A549 (cell line): ENCODE results near the gene SERPINI1. TPM values are rescaled to one million over a fixed set of nuclear protein-coding genes. Genes with fewer than 3 reads are reported as not detected.

Experiments
- ATAC-seq, 2 experiments: fragments of 200-7000 bp in 1 of 2; fragments of >200 bp in 1 of 2; cut with Nextera tagmentation in 1 of 2; cut with Tn5 transposase in 1 of 2; 3 replicates each; pipeline versions ENCODE4 v1.8.0 to v1.9.1; 2018 to 2020; ENCODE audit warnings: mild to moderate bottlenecking in 1 of 2, moderate library complexity in 1 of 2
- CTCF ChIA-PET: fragments of 300-600 bp; sonication (Branson Sonifier 250); formaldehyde crosslinking; extraction: SDS; loops from one replicate; lab custom pipeline; 2021; ENCODE audit warnings: antibody characterized with exemption, inconsistent platforms; lab: Yijun Ruan, JAX
- POLR2A ChIA-PET: fragments of 350-600 bp; formaldehyde crosslinking; extraction: SDS; loops from one replicate; lab custom pipeline; 2021; ENCODE audit warnings: antibody characterized with exemption, inconsistent platforms; lab: Yijun Ruan, JAX
- DNase-seq, 2 experiments: peaks; one replicate each; pipeline versions ENCODE4 v3.0.0 to v3.0.0-alpha.2; 2011 to 2016; ENCODE audit warnings: low read depth in 1 of 2, low spot score in 1 of 2
- FAIRE-seq: peaks from 2 replicates; lab custom pipeline; 2011; peaks lifted over from hg19 to GRCh38; lab: Jason Lieb, UNC
- H3K27ac ChIP-seq, 2 experiments: fragments of >200 bp; sonication (Bioruptor Twin); formaldehyde crosslinking; 3 replicates each; pipeline ENCODE4 v1.5.1; 2016 to 2017
- H3K4me1 ChIP-seq: fragments of >200 bp; sonication (Bioruptor Twin); formaldehyde crosslinking; 3 replicates; pipeline ENCODE4 v1.6.1; 2016
- H3K4me2 ChIP-seq: fragments of >200 bp; sonication (Bioruptor Twin); formaldehyde crosslinking; 3 replicates; pipeline ENCODE4 v1.6.1; 2016
- H3K4me3 ChIP-seq: fragments of >200 bp; sonication (Bioruptor Twin); formaldehyde crosslinking; 3 replicates; pipeline ENCODE4 v1.5.1; 2016
- H3K9me3 ChIP-seq: fragments of >200 bp; sonication (Bioruptor Twin); formaldehyde crosslinking; 3 replicates; pipeline ENCODE4 v1.6.1; 2016
- ATOH8 ChIP-seq: fragments of 250-450 bp; sonication (Bioruptor Pico); IDR thresholded peaks from 2 replicates; pipeline ENCODE4 v1.5.0; 2020; ENCODE audit warnings: low read depth, mild to moderate bottlenecking, moderate library complexity
- CBX2 ChIP-seq: fragments of 200-600 bp; sonication (generic); IDR thresholded peaks from 2 replicates; pipeline ENCODE4 v1.6.1; 2016; ENCODE audit warnings: low read depth, mild to moderate bottlenecking, borderline replicate concordance
- CHD4 ChIP-seq: fragments of 200-600 bp; sonication (generic); IDR thresholded peaks from 2 replicates; pipeline ENCODE4 v1.6.1; 2016; ENCODE audit warnings: antibody characterized with exemption, mild to moderate bottlenecking, borderline replicate concordance
- CTCF ChIP-seq: fragments of >200 bp; sonication (Bioruptor Twin); formaldehyde crosslinking; IDR thresholded peaks from 3 replicates; pipeline ENCODE4 v1.5.1; 2016
- EHF ChIP-seq: fragments of 250-450 bp; sonication (Bioruptor Pico); IDR thresholded peaks from 2 replicates; pipeline ENCODE4 v1.5.0; 2020; ENCODE audit warnings: mild to moderate bottlenecking
- ELK1 ChIP-seq: fragments of 150-350 bp; IDR thresholded peaks from 2 replicates; pipeline ENCODE4 v1.6.1; 2014; ENCODE audit warnings: low read depth, mild to moderate bottlenecking, low read length
- ESRRA ChIP-seq: fragments of 150-350 bp; IDR thresholded peaks from 2 replicates; pipeline ENCODE4 v1.6.1; 2014; ENCODE audit warnings: mild to moderate bottlenecking, low read length, borderline replicate concordance
- FOSL2 ChIP-seq, 2 experiments: fragments of 450-650 bp in 1 of 2; fragments of >200 bp in 1 of 2; sonication (Bioruptor Twin) in 1 of 2; formaldehyde crosslinking; IDR thresholded peaks; 2 replicates each; pipeline versions ENCODE4 v1.5.0 to v1.6.1; 2016 to 2020; ENCODE audit warnings: mild to moderate bottlenecking in 1 of 2, moderate library complexity in 1 of 2
- HES2 ChIP-seq: fragments of >200 bp; sonication (Bioruptor Twin); formaldehyde crosslinking; IDR thresholded peaks from 2 replicates; pipeline ENCODE4 v1.6.1; 2016
- HEYL ChIP-seq: fragments of 250-450 bp; sonication (Bioruptor Pico); IDR thresholded peaks from 2 replicates; pipeline ENCODE4 v1.8.0; 2021; ENCODE audit warnings: mild to moderate bottlenecking, moderate library complexity
- HOXB5 ChIP-seq: fragments of 250-450 bp; sonication (Bioruptor Pico); IDR thresholded peaks from 2 replicates; pipeline ENCODE4 v1.5.0; 2020; ENCODE audit warnings: mild to moderate bottlenecking, moderate library complexity
- JUN ChIP-seq, 2 experiments: fragments of >200 bp; sonication (Bioruptor Twin); formaldehyde crosslinking; IDR thresholded peaks; 2 replicates in 1 of 2; 3 replicates in 1 of 2; pipeline ENCODE4 v1.6.1; 2016 to 2017
- NR3C1 ChIP-seq: fragments of >200 bp; sonication (Bioruptor Twin); formaldehyde crosslinking; IDR thresholded peaks from 3 replicates; pipeline ENCODE4 v1.6.1; 2017
- PHF8 ChIP-seq: fragments of 200-600 bp; sonication (generic); IDR thresholded peaks from 2 replicates; pipeline ENCODE4 v1.6.1; 2016; ENCODE audit warnings: low read depth, mild to moderate bottlenecking, antibody characterized with exemption, moderate library complexity, borderline replicate concordance
- POLR2A ChIP-seq: IDR thresholded peaks from 2 replicates; pipeline ENCODE4 v1.6.1; 2012; ENCODE audit warnings: mild to moderate bottlenecking, low read length
- RARB ChIP-seq: fragments of 250-450 bp; sonication (Bioruptor Pico); IDR thresholded peaks from 2 replicates; pipeline ENCODE4 v1.8.0; 2021; ENCODE audit warnings: mild to moderate bottlenecking, moderate library complexity
- REST ChIP-seq: fragments of 200-600 bp; sonication (generic); IDR thresholded peaks from 2 replicates; pipeline ENCODE4 v1.6.1; 2016; ENCODE audit warnings: antibody characterized with exemption, mild to moderate bottlenecking, moderate library complexity
- SMC3 ChIP-seq: fragments of >200 bp; sonication (Bioruptor Twin); formaldehyde crosslinking; IDR thresholded peaks from 3 replicates; pipeline ENCODE4 v1.6.1; 2018; ENCODE audit warnings: inconsistent platforms
- ZC3H11A ChIP-seq: fragments of 450-650 bp; IDR thresholded peaks from 2 replicates; pipeline ENCODE4 v1.6.1; 2014; ENCODE audit warnings: antibody characterized with exemption, mild to moderate bottlenecking
- ZNF302 ChIP-seq: fragments of 250-450 bp; sonication (Bioruptor Pico); IDR thresholded peaks from 2 replicates; pipeline ENCODE4 v1.9.0; 2021; ENCODE audit warnings: inconsistent platforms, mild to moderate bottlenecking, moderate library complexity
- ZSCAN20 ChIP-seq: fragments of 250-450 bp; sonication (Bioruptor Pico); IDR thresholded peaks from 2 replicates; pipeline ENCODE4 v1.8.0; 2022; ENCODE audit warnings: mild to moderate bottlenecking, moderate library complexity
- WGBS: methylation state at CpG from one replicate; pipeline ENCODE4 v1.1.6; 2017; ENCODE audit errors: missing lambda C conversion rate; 5-methylcytosine and 5-hydroxymethylcytosine counted together
- polyA plus RNA-seq, 4 experiments: library from polyadenylated mRNA; depleted of rRNA in 3 of 4; stranded (reverse); fragments of >200 nt; fragmentation: RNase III in 1 of 4; extraction: RNeasy Plus Mini Kit Qiagen cat#74134 plus additional on column Dnase treatment in 1 of 4; gene quantifications; 2 replicates in 3 of 4; 3 replicates in 1 of 4; pipeline ENCODE4 v1.2.3, GENCODE V29; 2011 to 2017

SERPINI1 gene
- polyA plus RNA-seq, 2 of the 4 experiments (the other 2 are of a cell fraction): 6.5 to 10.2 TPM

- TF ChIP-seq ATOH8 (CRISPR knock-in tag): no peak
- TF ChIP-seq, all 56 proteins: peak for 0
Measured at GRCh38 chr3:167750272-167750971, 14.9 kb downstream of the SERPINI1 start (continued).

GRCh38 chr3:167754049-167754448 lies 18.5 kb downstream of the SERPINI1 start:
- H3K9me3 ChIP-seq: no peaks in the 10 kb centered on the region
- ChIA-PET CTCF (no interaction called here), POLR2A (no interaction called here)
- no peak overlapping the region for H3K4me3 ChIP-seq
- no peaks in the 10 kb centered on the region for H3K4me1 ChIP-seq
- ATAC-seq: no peak
- no peak overlapping the region for H3K27ac ChIP-seq
- DNase-seq: no peak
- FAIRE-seq: no peak
- H3K4me2 ChIP-seq: no peak overlapping the region
- TF ChIP-seq HOXB5 (CRISPR knock-in tag) (no peak), RARB (no peak), CHD4 (no peak), REST (no peak), ATOH8 (CRISPR knock-in tag) (no peak), SMC3 (no peak), PHF8 (no peak), ZNF302 (CRISPR knock-in tag) (no peak)

GRCh38 chr3:167761302-167761701 lies 25.8 kb downstream of the SERPINI1 start:
- POLR2A ChIA-PET: no interaction called here
- no peaks in the 10 kb centered on the region for H3K4me1 ChIP-seq
- WGBS: 25% methylated on average over 1 of the region's 1 CpG
- TF ChIP-seq REST (no peak), CTCF (no peak), JUN (IDR thresholded peaks at IDR 0.05) (no peak), HES2 (no peak), EHF (CRISPR knock-in tag) (no peak), ZSCAN20 (CRISPR knock-in tag) (no peak), ZC3H11A (no peak), CBX2 (no peak), ESRRA (no peak), NR3C1 (no peak), ELK1 (no peak), FOSL2 (IDR thresholded peaks at IDR 0.05) (no peak), FOSL2 (CRISPR knock-in tag; IDR thresholded peaks at IDR 0.05) (no peak), HEYL (CRISPR knock-in tag) (no peak), POLR2A (no peak)
- TF ChIP-seq, all 56 proteins: peak for 0
- Histone ChIP-seq H3K4me2 (no peak overlapping the region), H3K27ac (no peak overlapping the region), H3K4me3 (no peak overlapping the region), H3K9me3 (no peaks in the 10 kb centered on the region)
- DNase-seq: no peak
- CTCF ChIA-PET: no interaction called here
- no peak for ATAC-seq
- FAIRE-seq: no peak
